Stimulated activated CD4-positive, alpha-beta T cell treated with anti-CD3 and anti-CD28 coated beads, TNF-alpha, amount 100 ng/mL, for 24 hours (primary cell): Measurements from ENCODE around the gene PGBD5.

ENCODE experiments used
- DNase-seq, 3 experiments: peaks; one replicate each; pipeline ENCODE4 v3.0.0-alpha.2; 2020; ENCODE audit warnings: low read depth in 3 of 3

The PGBD5 gene

DNA sequence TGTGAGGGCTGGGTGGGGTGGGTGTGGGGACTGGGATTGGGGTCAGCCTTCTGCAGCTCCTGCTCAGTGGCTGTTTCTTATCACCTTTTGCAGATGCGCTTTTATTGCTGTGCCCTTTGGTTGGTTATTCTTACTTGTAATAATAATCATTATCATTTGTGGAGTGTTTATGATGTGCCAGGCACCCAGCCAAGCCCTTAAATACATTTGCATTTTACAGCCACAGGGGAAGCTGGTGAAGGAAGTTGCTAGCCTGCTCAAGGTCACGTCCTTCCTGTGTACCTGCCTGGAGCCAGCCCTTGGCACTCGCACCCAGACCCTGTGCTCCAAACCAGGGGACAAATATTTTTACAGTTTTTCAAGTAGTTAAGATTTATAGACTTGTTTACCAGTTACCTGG is 144.0 kb downstream of the PGBD5 start:
- no peak for DNase-seq

- DNase-seq = no peak
These were observed 144.6 kb downstream of the PGBD5 start for GRCh38 chr1:230281556-230281955.

GRCh38 chr1:230280906-230281413 is 145.2 kb downstream of the PGBD5 start:
- no peak for DNase-seq

DNA sequence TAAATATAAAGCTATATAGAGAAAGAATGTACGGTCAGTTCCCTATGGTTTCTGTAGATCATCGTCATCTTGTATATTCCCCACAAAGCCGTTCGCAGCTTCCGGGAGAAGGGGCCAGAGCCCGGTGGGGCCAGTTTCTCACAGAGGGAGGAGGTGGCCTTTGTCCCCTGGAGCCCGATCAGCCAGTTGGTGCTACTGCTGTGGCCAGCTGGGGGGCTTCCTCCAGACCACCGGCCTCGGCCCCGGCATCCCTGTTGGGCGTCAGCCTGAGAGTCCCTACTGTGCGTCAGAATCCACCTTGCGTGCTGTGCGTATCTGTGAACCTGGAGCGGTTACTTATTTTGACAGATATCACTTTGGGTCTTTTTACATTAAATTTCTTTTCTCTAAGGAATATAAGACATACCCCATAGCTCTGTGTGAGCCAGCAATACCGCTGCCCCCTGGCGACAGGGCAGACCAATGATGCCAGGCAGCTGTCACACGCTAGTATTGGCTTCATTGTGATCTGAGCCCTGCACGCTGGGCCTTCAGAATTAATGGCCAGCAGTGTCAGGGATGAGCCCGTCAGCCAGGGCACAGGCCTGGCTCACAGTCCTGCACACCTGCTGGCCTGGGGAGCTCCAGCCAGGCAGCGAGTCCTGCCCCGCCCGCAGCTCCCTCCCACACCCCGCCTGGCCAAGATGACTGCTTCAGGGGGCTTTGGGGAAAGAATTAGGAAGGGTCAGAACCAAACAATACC is 145.9 kb downstream of the PGBD5 start:
- DNase-seq = no peak

- no peak for DNase-seq
These were observed 146.6 kb downstream of the PGBD5 start for GRCh38 chr1:230279583-230279945.

DNA sequence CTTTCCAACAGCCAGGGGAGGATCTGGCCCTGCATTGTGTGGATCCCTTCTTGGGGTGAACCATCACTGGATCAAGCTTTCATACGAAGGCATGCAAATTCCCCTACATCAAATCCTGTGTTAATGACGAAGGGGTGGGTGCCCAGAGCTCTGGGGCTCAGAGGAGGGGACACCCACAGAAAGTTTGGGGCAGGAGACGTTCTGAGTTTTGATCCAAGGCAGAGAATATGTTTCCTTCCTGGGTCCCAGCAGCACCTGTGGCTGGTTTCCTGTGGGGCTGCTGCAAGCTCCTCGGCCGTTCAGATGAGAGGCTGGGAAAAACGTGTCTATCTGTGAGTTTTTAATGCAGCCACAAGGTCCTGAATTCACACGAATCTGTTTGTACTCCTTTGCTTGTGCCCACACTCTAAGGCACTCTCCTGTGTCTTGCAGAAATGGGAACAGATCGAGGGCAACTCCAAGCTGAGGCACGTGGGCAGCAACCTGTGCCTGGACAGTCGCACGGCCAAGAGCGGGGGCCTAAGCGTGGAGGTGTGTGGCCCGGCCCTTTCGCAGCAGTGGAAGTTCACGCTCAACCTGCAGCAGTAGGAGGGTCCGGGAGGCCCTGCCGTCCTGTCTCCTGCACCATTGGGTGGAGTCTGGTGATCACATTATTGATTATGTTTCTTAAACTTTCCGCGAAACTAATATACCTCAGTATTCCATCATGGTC is 147.1 kb downstream of the PGBD5 start:
- no peak for DNase-seq

GRCh38 chr1:230278376-230278775 is 147.8 kb downstream of the PGBD5 start:
- DNase-seq = no peak

GRCh38 chr1:230277201-230278025 is 148.7 kb downstream of the PGBD5 start:
- no peak for DNase-seq

GRCh38 chr1:230276401-230276800 is 149.7 kb downstream of the PGBD5 start:
- DNase-seq = no peak

DNA sequence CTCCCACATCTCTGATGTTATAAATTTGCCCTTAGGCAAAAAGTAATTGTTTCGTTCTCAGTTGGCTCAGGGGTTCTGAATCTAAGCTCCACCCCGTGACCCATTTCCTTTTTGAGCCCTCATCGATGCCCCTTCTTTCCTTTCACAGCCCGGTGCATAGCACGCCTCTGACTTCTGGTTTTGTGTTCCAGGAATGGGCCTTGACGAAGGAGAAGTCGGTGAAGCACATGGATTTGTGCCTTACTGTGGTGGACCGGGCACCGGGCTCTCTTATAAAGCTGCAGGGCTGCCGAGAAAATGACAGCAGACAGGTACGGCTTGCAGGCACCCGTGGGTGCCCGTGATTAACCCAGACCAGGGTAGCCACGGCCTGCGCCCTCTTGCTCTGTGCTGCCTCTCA is 151.9 kb downstream of the PGBD5 start:
- no peak for DNase-seq

GRCh38 chr1:230273141-230273710 is 152.9 kb downstream of the PGBD5 start:
- DNase-seq = no peak

- no peak for DNase-seq
These were observed 153.6 kb downstream of the PGBD5 start for GRCh38 chr1:230272557-230272956.

DNA sequence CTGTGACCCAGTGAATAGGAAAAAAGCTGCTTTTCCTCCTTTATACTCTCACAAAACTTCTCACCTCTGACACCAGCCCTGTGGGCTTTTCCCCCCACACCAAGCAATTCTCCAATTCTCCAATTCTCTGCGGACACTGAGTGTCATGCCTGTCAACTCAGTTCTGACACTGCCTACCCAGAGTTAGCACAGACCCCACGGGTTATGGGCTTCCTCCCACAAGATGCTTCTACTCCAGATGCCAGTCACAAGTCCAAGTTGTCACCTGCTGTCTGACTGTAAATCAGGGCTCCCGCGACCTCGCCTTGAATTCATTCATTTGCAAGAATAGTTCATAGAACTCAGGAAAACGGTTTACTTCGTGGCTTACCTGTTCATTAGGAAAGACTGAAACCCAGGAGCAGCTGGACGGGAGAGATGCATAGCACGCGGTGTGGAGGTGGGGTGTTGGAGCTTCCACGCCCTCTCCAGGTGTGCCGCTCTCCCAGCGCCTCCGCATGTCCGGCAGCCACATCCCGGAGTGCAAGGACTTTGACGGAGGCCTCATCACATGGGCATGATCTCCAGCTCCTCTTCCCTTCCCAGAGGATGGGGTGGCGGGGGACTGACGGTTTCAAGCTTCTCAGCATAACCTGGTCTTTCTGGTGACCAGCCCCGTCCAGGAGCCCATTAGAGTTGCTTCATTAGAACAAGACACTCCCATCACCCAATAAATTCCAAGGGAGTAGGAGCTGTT is 154.7 kb downstream of the PGBD5 start:
- DNase-seq = no peak

DNA sequence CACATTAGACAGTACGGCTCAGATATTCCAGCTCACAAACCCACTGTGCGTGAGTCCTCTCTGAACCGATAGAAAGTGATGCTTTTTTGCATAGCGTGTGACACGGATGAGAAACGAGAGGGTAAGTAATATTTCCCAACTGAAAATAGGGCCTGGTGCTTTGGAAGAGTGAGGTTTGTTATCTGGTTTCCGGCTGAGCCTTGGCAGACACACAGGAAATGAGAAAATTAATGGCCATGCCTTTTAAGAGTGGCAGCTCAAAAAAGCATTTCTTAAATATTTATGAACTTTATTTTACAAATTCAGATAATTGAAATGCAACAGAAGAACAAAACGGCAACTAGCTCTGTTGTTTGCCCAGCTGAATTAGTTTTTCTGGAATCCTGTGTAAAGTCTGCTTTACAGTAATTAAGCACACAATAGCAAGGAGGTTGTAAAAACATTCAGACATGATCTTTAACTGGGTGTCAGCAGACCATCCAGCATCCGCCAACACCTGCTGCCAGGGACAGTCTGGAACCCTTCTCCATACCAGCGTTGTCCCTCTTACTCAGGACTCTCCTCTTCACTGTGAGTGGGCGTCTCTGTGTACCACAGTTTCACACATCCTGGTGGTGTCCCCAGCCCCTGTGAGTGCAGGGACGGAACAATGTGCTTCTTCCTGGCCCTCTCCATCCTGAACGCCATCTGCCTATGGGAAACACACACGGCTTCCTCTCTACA is 155.4 kb downstream of the PGBD5 start:
- peak in 2 of 3 experiments; percentile 7 to 19 for DNase-seq

- no peak for DNase-seq
These were observed 156.0 kb downstream of the PGBD5 start for GRCh38 chr1:230270185-230270558.

- no peak for DNase-seq
These were observed 157.6 kb downstream of the PGBD5 start for GRCh38 chr1:230268371-230269170.

DNA sequence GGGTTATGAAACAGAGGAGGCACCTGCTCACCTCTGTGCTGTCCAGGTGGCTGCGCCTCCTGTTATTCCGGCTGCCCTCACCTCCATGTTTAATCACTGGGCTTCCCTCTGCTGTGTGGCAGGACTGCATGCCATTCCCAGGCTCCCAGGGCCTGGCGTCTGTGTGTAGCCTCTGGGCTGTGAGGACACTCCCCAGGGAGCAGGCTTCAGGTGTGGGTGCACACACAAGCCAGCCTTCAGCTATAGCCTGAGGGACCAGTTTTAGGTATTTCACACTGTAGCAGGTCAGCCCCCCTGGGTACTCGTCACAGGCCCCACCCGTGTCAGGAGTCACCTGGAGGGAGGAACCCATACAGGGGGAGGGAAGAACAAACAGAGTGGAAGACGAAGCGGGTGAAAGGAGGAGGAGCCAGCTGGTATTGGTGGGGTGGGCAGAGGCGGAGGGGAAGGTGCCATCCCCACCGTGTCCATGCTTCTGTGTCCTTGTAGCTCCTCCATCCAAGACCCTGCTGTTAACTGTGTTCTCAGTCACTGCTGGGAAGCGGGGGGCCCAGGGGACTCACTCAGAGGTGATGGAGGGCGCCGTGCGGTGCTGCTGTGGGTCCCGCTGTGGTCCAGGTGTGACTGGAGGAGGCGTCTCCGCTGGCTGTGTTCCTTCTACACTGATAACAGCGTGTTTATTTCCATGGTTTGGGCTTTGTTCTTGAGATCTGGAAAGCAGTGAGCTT is 158.6 kb downstream of the PGBD5 start:
- no peak for DNase-seq

DNA sequence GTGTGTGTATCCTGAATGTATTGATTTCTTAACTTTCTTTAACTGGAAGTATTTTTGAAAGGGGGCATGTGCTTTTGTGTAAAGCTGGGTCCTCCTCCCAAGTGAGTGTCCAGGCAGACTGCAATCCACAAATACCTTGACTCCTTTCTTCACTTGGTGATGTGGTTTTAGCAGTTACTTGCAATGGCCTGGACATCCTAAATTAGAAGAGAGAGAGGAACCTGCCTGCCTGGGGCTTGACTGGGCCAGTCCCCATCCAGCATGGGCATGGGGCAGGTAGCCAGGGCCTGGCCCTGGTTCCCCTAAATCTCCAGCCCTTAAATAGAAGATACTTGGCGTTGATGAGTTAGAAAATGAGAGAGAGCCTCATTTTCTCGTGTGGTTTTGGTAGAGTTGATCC is 159.7 kb downstream of the PGBD5 start:
- no peak for DNase-seq
